ENCODE data around the gene LIPC.

LIPC gene

DNA sequence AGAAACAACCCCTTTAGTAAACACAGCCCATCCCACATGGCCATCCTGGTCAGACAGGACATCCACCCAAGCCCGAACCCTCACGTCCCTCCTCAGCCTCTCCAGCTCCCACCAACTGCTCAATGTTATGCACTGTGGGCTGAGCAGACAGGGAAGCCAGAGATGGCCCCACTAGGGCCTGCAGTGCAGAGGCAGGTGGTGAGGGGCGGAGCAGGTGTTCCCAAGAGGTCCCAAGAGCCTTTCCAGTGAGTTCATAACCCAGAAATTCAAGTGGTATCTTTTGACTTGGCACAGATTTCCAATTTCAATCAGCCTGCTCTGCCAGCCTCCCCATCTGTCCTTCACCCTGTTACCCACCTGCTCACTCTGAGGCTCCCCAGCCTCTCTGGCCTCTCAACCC is 130.3 kb downstream of the LIPC start:
- TF ChIP-seq, protein P1, sequence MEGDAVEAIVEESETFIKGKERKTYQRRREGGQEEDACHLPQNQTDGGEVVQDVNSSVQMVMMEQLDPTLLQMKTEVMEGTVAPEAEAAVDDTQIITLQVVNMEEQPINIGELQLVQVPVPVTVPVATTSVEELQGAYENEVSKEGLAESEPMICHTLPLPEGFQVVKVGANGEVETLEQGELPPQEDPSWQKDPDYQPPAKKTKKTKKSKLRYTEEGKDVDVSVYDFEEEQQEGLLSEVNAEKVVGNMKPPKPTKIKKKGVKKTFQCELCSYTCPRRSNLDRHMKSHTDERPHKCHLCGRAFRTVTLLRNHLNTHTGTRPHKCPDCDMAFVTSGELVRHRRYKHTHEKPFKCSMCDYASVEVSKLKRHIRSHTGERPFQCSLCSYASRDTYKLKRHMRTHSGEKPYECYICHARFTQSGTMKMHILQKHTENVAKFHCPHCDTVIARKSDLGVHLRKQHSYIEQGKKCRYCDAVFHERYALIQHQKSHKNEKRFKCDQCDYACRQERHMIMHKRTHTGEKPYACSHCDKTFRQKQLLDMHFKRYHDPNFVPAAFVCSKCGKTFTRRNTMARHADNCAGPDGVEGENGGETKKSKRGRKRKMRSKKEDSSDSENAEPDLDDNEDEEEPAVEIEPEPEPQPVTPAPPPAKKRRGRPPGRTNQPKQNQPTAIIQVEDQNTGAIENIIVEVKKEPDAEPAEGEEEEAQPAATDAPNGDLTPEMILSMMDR (IDR thresholded peaks at IDR 0.05), result no peak
- H3K36me3 ChIP-seq, result no peaks in the 10 kb centered on the region
- H3K9me3 ChIP-seq, result no peaks in the 10 kb centered on the region

DNA sequence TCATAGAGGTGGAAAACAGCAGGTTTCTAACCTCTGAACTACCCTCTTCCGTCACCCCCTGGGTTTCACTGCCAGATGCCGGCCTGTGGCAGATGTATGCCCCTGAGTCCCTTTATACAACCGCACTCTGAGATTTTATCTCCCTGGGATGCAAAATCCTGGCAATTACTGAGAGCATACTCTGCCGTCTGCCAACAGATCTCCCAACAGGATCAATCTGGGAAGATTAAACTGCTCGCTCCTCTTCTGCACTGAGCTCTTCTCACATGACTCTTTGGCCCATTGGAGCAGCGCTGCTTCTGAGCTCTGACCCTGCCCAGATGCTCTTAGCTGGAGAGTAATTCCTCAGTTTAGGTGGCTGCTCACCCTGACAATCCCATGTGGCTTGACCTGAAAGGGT is 133.2 kb downstream of the LIPC start:
- H3K4me1 ChIP-seq (ENCODE audit: control insufficient read depth in 1 of 2, insufficient read depth in 1 of 2, low read depth in 1 of 2, low read length in 1 of 2), result no peaks in the 10 kb centered on the region
- H3K36me3 ChIP-seq, result no peaks in the 10 kb centered on the region
- no peaks in the 10 kb centered on the region for H3K9me3 ChIP-seq
- H3K27me3 ChIP-seq, result no peaks in the 10 kb centered on the region
- no peak overlapping the region for H3K4me3 ChIP-seq (ENCODE audit: low read depth in 1 of 2, low read length in 1 of 2)
- TF ChIP-seq, protein P1 (IDR thresholded peaks at IDR 0.05), result no peak
- no peak overlapping the region for H3K27ac ChIP-seq

More for the DNA sequence above, 130.3 kb downstream of the LIPC start:
- Histone ChIP-seq H3K27ac (no peak overlapping the region), H3K4me3 (ENCODE audit: low read depth in 1 of 2, low read length in 1 of 2) (no peak overlapping the region), H3K27me3 (no peaks in the 10 kb centered on the region), H3K4me1 (ENCODE audit: control insufficient read depth in 1 of 2, insufficient read depth in 1 of 2, low read depth in 1 of 2, low read length in 1 of 2) (no peaks in the 10 kb centered on the region)

DNA sequence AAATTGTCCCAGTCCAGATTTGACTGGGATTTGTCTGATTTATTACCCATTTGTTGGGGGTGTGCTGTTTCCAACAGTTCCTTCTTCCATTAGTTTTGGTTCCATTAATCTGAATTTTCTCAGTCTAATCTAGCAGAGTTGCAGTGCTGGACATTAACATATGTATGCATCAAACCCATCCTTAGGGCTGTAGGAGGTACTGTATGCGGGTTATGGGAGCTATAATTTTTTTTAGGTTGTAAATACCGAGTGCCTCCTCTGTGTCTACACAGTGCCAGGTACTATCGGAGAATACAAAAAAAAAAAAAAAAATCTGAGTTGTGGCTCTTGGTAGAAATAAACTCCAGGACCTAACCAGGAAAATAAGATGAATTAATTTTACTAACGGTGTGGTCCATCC is 133.8 kb downstream of the LIPC start:
- H3K4me1 ChIP-seq (ENCODE audit: control insufficient read depth in 1 of 2, insufficient read depth in 1 of 2, low read depth in 1 of 2, low read length in 1 of 2), result no peaks in the 10 kb centered on the region
- no peaks in the 10 kb centered on the region for H3K27me3 ChIP-seq
- no peak overlapping the region for H3K27ac ChIP-seq
- TF ChIP-seq, protein P1 (IDR thresholded peaks at IDR 0.05), result no peak
- no peaks in the 10 kb centered on the region for H3K9me3 ChIP-seq
- H3K4me3 ChIP-seq (ENCODE audit: low read depth in 1 of 2, low read length in 1 of 2), result no peak overlapping the region
- no peaks in the 10 kb centered on the region for H3K36me3 ChIP-seq

DNA sequence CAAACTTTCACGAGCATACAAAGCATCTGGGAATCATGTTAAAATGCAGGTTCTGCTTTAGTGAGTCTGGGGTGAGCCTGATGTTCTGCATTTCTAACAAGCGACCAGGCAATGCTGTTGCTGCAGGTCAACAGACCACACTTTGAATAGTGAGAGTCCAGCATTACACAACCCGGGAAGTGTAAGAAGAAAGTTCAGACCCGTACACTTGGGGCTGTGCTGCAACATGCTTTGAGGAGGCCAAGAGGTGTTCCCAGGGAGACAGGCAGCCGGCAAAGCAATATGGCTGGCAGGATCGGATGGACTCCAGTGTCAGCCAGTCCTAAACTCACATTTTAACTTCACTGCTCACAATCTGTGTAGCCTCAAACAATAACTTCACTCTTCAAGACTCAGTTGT is 134.2 kb downstream of the LIPC start:
- Histone ChIP-seq H3K9me3 (no peaks in the 10 kb centered on the region), H3K27ac (no peak overlapping the region), H3K4me3 (ENCODE audit: low read depth in 1 of 2, low read length in 1 of 2) (no peak overlapping the region), H3K27me3 (no peaks in the 10 kb centered on the region), H3K4me1 (ENCODE audit: control insufficient read depth in 1 of 2, insufficient read depth in 1 of 2, low read depth in 1 of 2, low read length in 1 of 2) (no peaks in the 10 kb centered on the region), H3K36me3 (no peaks in the 10 kb centered on the region)
- TF ChIP-seq, protein P1 (IDR thresholded peaks at IDR 0.05), result no peak

DNA sequence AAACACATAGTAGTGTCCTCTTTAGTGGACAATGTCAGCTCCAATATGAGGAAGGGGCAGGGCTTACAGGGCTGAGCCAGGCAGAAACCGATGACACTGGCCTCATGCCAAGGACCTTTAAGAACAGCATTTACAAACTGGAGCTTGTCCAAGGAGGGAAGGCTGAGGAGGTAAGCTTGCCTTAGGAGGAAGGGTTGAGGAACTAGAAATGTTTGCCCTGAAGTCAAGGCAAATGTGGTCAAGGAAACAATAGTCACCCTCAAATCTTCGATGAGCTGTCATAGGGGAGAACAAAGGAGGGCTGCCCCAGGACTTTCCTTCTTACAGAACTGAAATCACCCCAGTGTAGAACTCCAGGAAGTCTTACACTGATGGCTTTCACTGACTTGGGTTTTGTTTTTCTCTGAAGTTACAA is 136.4 kb downstream of the LIPC start:
- no peak overlapping the region for H3K27ac ChIP-seq
- H3K9me3 ChIP-seq, result no peaks in the 10 kb centered on the region
- H3K36me3 ChIP-seq, result no peaks in the 10 kb centered on the region
- no peak overlapping the region for H3K4me3 ChIP-seq (ENCODE audit: low read depth in 1 of 2, low read length in 1 of 2)
- no peaks in the 10 kb centered on the region for H3K4me1 ChIP-seq (ENCODE audit: control insufficient read depth in 1 of 2, insufficient read depth in 1 of 2, low read depth in 1 of 2, low read length in 1 of 2)
- H3K27me3 ChIP-seq, result no peaks in the 10 kb centered on the region
- TF ChIP-seq, protein P1 (IDR thresholded peaks at IDR 0.05), result no peak

DNA sequence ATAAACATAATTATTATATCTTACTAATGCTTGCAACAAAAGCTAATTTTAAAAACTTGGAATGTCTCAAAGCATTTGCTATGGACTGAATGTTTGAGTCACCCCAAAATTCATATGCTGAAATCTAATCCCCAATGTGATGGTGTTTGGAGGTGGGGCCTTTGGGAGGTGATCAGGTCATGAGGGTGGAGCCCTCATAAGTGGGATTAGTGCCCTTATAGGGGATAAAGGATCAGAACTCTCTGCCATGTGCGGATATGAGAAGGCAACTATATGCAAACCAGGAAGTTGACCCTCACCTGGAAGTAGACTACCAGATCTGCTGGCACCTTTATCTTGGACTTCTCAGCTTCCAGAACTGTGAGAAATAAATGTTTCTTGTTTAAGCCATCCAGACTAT is 137.7 kb downstream of the LIPC start:
- H3K9me3 ChIP-seq, result no peaks in the 10 kb centered on the region
- no peaks in the 10 kb centered on the region for H3K36me3 ChIP-seq
- no peak overlapping the region for H3K4me3 ChIP-seq (ENCODE audit: low read depth in 1 of 2, low read length in 1 of 2)
- no peaks in the 10 kb centered on the region for H3K27me3 ChIP-seq
- H3K27ac ChIP-seq, result no peak overlapping the region
- H3K4me1 ChIP-seq (ENCODE audit: control insufficient read depth in 1 of 2, insufficient read depth in 1 of 2, low read depth in 1 of 2, low read length in 1 of 2), result no peaks in the 10 kb centered on the region
- TF ChIP-seq, protein P1 (IDR thresholded peaks at IDR 0.05), result no peak
